Sciatic nerve (tissue), 2 donors: ENCODE results near the gene MREG. TPM values are rescaled to one million over a fixed set of nuclear protein-coding genes. Genes with fewer than 3 reads are reported as not detected.
"Not testable (repeated sequence)": the region's sequence is repeated elsewhere in the genome, so short reads cannot be mapped to it uniquely, and the experiment has no call there.

ENCODE experiments used
- ATAC-seq: fragments of 200-7000 bp; cut with Tn5 transposase; one replicate; pipeline ENCODE4 v1.9.1; 2020; ENCODE audit warnings: mild to moderate bottlenecking, moderate library complexity
- DNase-seq: peaks from one replicate; pipeline ENCODE4 v3.0.0-alpha.2; 2020; ENCODE audit warnings: low spot score
- intact Hi-C: fragments of 100-400 bp; cut with DNase I; formaldehyde crosslinking; loops from one replicate; pipeline ENCODE4 v1.14.2; 2022
- total RNA-seq: library from RNA; stranded (reverse); fragmentation: NEBNext Ultra II Directional; extraction: Animal tissue kit (Norgen Biotek cat#: 25700); gene quantifications from one replicate; pipeline ENCODE4 v1.2.1, GENCODE V29; 2021
- donor health status: DM: no; HTN: no; CAD: no.
- donor health status: DM: no; HTN: no; CAD: no.

Gene MREG
- total RNA-seq, 1 donor from 2014 or later: 5.9 TPM

DNA sequence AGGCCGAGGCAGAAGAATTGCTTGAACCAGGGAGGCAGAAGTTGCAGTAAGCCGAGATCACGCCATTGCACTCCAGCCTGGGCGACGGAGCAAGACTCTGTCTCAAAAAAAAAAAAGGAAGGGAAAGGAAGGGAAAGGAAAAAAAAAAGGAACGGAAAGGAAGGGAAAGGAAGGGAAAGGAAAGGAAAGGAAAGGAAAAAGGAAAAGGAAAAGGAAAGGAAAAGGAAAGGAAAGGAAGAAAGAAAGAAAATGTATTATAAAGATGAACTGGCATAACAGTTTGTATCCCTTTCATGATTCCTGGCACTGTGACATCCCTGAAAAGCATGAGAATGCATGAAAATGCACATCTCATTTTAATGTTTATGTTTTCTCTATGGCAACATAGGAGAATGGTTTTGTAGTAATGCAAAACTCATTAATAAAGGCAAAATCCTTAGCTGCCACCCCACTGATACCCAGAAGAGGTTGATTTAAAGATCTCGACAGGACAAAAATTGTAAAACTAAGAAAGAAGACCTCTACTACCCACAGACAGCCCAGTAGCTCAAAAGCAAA is 11.5 kb upstream of the MREG start:
- ATAC-seq (no peak), DNase-seq (no peak)
- intact Hi-C loops: no loop called here

DNA sequence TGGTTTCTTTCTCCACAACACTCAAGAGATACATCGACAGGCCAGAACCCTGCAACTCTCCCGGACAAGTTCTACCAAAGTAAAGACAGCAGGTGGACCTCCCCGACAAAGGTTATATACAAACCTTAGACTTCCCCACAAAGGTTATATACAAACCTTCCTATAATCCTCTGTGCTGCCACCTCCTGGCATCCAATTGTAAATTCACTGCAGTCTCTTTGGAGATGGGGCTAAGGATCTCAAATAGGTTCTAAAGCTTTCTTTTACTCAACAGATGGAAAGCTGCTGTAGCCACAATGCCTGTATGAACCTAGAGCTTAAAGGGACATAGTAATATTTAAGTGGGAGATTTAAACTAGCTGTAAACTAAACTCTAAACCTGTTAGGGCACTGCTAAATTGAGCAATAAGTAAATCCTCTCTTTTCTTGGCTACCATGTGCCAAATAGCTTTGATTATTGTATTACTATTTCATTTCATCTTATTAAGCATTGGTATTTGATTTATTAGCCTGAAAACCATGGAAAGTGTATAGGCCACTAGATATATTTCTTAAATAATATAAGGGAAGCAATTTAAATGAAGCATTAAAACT is 9.8 kb upstream of the MREG start:
- DNase-seq (no peak), ATAC-seq (no peak)
- intact Hi-C loops: no loop called here

DNA sequence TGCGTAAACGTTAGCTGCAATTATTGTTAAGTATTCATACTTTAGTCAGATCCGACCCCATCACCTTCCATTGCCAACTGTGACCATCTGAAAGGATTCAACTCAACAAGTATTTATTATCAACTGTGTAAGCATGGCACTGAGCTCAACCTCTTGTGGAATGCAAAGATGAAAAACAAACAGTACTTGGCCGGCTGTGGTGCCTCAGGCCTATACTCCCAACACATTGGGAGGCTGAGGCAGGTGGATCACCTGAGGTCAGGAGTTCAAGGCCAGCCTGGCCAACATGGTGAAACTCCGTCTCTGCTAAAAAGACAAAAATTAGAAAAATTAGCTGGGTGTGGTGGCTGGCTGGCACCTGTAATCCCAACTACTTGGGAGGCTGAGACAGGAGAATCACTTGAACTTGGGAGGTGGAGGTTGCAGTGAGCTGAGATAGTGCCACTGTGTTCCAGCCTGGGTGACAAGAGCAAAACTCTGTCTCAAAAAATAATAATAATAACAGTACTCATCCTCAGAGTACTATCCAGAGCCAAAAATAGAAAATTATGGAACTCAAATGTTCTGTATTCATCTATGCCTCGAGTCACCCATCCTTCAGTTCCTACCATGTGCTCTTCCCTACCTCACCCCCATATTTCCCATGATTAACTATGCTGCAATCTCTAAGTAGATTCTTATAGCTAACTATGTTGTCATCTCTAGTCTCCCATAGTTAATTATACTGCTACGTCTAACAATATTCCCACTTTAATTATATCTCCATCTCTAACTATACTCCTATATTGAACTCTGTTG is 8.6 kb upstream of the MREG start:
- DNase-seq (no peak), ATAC-seq (no peak)
- intact Hi-C loops: no loop called here

DNA sequence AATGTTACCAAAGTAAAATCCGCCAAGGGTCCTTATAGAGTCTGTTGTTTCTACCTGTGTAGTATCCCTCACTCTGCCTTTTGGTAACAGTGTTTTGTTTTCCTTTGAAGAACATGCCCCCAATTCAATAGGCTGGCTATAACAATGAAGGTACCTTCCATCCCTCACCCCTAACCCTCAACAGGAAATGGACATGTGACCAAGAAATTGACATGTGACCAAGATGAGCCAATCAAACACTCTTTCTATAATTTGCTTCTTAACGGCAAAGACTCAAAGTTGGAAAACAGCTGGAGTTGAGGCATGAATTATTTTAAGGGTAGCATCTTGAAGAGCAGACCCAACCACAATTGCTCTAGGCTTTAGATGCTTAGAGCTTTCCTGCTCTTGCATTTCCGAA is 5.4 kb upstream of the MREG start:
- intact Hi-C loops: no loop called here
- no peak for DNase-seq
- ATAC-seq: no peak

DNA sequence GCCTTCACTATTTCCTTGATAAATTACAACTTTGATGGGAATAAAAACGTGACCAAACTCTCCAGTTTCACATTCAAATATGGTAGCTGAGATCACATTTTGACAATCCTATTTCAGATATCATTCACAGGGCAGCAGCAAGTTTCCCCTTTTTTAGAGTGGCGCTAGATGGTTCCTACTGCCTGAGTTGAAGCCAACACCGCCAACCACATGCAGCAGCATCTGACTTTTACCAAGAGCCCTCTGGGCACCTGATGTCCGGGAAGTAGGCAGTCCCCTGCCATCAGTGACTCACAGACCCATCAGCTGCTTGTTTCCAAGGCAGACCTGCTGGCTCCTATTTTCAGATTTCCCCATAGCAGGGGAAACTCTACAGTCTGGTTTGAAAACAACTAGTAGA is 4.0 kb upstream of the MREG start:
- intact Hi-C loops: no loop called here
- no peak for DNase-seq
- ATAC-seq: no peak

DNA sequence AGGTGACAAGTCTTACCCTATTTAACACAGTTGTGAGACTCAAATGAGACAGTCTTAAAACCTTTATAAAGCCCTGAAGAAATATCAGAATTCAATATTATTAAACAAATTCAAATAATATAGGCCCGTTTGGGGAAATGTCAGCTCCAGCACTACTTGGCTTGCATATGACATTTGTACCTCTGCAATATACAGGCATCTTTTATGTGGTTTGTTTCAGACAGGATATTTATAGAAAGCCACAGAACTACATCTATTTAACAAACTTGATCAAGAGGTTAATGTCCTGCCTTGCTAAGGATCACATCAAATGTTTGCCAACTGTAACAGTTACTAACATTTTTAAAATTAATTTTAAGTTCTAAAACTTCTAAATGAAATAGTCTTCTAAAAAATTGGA is 3.2 kb upstream of the MREG start:
- ATAC-seq: no peak
- DNase-seq: no peak
- intact Hi-C loops: no loop called here

DNA sequence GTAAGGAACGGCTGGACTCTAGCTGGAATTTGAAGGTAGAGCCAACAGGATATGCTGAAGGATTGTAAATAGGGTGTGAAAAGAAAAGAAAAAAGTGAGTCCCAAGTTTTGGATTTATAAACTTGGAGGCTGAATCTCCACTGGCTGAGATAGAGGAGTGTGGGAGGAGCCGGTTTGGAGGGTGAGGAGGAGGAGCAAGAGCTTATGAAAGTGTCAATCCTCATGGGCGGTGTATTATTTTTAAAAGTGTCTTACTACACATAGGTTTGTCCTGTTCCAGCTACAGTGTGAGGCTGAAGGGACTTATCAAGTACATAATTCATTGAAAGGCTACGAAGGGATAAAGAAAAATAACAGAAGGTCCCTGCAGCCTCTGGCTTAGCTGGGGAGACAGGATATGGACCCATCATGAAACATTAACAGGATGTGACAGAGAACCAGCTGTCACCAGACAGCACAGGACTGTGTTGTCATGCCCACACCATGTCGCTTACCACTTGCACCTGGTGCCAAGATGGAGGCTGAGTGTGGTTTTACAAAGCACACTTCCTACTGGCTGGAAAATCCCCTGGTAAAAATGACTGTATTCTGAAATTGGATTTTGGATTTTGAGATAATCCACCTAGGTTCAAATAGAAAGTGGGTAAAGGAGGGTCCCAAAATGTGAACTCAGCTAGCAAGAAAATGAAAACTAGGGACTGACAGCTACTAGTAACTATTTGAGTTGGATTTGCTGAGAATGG is 2.5 kb upstream of the MREG start:
- ATAC-seq: no peak
- intact Hi-C loops: no loop called here
- no peak for DNase-seq

DNA sequence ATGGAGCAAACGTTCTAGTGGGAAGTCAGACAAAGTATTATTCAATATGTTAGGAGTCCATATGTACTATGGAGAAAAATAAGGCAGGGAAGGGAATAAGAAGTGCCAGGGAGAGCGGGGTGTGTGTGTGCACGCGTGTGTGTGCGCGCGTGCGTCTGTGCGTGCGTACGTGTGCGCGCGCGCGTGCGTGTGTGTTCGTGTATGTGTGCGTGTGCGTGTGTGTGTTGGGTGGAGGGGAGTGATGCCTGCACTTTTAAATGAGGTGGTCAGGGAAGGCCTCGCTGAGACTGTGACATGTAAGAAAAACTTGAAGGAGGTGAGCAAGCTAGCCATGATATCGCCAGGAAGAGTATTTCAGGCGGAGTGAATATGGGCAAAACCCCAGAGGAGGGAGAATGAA is 1.6 kb upstream of the MREG start:
- DNase-seq (no peak), ATAC-seq (no peak)
- intact Hi-C loops: no loop called here

DNA sequence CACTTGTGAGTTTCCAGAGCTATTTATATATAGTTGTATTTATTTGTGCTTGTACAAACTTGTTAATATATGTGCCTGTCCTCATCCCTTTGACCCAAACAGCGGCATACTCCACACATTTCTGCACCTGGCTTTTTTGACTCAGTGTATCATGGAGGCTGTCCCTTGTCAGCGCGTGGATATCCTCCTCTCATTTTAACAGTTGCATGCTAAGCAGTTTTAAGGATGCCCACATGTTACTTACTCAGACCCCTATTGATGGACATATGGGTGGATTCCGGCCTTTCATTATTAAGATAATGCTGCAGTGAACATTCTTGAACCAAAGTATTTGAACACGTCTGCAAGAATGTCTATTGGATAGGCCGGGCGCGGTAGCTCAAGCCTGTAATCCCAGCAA is 655 bp upstream of the MREG start:
- intact Hi-C loops: no loop called here
- ATAC-seq: no peak
- no peak for DNase-seq

DNA sequence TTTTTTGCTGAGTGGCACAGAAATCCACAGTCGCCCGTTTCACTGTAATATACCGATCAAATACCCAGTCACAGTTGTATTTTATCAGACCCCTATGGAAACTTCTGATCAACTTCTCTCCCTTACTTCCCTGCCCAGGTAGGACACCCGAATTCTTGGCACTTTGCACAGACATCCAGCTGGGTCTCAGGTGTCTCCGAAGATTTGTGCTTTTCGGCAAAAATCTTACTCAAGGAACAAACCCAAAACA is 596 bp downstream of the MREG start:
- DNase-seq (no peak), ATAC-seq (peak; percentile 20)
- intact Hi-C loops: no loop called here

DNA sequence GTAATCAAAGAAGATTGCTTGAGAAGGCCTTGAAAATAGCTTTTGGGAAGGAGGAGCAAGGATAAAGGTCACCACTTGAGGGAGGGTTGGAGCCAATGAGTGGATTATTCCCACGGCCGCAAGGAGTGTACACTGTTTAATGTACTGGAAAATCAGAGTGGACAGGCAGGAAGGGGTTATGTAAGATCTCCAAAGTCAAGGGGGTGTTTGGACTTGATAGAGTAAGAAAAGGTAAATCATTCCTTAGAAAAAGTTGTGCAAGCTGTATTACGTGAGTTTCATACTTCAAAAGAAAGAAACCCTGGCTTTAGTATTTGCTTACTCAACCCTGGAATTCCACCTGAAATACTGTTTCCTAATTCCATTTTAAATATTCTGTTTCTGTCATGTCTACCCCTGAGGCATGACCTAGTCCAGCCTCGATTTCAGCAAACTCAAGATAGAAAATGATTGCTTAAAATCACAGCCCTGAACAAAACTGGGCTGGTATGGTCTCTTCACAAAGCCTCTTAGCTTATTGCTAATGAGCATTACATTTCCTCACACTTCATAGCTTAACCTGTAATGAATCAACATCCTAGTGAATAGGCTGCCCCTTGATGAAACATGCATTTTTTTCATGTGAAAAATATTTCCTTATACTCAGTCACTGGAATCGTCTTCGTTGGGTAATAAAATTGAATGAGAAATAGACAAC is 1.1 kb downstream of the MREG start:
- ATAC-seq (peak; percentile 29), DNase-seq (no peak)
- intact Hi-C loops: no loop called here

DNA sequence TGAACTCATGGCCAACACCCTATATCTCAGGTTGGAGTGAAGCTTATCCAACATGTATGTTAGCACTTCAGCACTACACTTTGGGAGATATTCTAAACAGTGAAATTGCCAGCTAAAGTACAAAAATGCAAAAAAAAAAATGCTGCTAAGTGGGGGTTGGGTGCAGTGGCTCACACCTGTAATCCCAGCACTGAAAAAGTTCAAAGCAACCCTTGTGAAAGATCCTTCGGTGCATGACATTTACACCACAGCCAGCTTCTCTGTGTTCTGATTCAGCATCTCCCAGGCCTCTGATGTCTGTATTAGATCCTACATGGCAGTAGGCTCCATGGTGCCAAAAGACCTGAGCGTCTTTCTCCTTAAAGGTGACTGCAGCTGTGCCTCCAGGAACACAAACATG is 4.1 kb downstream of the MREG start:
- DNase-seq, ATAC-seq, intact Hi-C loops: not testable (repeated sequence)

DNA sequence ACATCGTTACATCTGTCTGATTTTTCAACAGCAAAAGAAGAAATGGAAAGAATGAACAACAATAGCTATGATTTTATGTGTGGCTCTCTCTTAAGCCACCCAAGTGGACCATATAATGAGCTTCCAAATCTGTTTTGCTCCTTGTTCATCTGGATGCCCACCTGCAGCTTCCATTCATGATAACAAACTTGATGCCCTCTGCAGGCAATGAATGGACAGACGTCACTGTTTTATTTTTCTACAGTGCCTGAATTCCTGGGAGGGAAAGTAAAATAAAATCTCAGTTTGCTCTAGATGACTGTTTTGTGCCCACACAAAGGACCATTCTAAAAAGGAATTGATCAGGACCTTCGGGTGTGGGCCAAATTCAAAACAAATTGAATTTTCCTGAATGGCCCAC is 5.0 kb downstream of the MREG start:
- ATAC-seq: no peak
- DNase-seq: no peak
- intact Hi-C loops: no loop called here

DNA sequence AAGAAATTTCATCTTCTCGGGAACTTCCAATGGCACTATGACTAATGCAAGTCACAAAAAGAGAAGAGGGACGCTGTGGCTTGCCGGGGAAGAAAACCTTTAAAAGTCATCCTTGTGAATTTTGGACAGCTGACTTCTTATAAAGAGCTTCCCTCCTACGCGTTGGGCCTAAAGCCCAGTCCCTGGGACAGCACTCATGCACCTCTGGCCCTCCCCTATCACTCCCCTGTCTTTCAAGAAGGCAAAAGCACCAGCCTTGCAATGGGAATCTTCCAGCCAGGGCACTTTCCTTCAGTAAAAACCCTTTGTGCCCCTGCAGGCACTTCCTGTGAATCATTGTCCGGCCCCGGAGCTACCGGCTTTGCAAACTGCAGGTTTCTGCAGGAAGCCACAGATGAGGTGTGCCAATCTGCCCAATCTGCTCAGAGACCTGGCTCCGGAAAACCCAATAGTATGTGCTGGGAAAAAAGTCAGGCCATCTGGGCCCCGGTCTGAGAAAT is 7.1 kb downstream of the MREG start:
- intact Hi-C loops: no loop called here
- DNase-seq (no peak), ATAC-seq (peak; percentile 51)

DNA sequence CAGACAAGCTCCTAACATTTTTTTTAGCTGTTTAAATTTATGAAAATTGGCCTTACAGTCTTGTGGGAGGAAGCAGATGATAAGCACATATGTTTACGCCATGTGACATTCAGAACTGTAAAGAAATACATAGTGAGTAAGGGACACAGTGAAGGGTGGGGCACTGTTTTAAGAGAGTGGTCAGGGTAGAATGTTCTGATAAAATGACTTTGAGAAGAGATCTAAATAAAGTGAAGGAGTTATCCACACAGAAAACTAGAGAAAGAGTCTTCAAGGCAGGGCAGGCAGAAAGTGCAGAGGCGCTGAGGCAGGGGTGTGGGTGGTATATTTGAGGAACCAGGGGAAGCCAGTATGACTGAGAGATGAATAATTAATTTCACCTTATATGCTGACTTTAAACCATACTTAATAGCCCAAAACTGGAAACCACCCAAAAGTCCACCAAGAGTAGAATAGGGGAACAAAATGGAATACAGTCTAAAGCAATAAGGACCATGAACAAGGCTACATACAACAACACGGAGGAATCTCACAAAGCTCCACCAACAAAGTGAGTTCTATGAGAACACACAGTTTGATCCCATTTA is 8.6 kb downstream of the MREG start:
- intact Hi-C loops: no loop called here

DNA sequence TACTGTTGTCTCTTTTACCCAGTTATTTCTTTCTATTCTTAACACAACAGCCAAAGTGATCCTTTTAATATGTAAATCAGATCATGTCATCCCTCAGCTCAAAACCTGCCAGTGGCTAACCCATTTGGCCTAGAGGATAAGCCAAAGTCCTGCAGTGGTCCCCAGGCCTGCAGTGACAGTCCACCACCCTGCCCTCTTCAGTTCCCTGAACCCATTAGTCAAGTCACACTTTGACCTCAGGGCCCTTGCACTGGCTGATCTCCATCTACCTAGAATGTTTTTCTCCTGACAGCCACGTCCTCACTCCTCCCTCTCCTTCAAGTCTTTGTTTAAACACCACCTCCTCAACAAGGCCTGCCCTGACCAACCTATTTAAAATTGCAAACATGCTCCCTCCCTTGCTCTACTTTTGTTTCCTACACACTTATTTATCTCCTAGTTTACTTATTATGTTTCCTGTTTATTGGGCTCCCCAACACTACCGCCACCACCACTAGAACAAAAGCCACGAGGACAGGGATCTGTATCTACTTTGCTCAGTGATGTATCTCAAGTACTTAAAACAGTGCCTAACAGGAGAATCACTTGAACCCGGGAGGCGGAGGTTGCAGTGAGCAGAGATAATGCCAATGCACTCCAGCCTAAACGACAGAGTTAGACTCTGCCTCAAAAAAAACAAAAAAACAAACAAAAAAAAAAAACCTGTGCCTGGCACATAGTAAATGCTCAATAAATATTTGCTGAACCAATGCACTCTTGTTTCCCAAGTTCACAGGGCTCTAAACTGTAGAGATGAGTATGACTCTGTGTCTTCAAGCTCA is 9.3 kb downstream of the MREG start:
- ATAC-seq (no peak), DNase-seq (no peak)
- intact Hi-C loops: no loop called here

More for the DNA sequence above, 8.6 kb downstream of the MREG start:
- DNase-seq (no peak), ATAC-seq (no peak)

DNA sequence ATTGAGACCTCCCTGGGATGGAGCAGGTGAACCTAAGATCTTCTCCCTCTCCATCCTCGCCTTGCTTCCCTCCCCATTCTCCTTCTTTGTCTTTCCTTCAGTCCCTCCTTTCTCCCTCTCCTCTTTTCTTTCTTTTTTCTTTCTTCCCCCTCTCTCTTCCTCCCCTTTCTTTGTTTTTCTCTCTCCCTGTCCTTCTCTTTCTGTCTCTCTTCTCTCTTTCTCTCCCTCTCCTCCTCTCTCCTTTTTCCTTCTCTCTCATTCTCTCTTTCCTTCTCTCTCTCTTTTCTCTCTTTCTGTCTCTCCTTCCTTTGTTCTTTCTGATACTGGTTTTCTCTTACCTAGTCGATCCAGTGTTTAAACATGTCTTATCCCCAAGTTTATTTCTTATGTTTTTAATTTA is 10.7 kb downstream of the MREG start:
- ATAC-seq: no peak
- intact Hi-C loops: no loop called here
- DNase-seq: no peak

DNA sequence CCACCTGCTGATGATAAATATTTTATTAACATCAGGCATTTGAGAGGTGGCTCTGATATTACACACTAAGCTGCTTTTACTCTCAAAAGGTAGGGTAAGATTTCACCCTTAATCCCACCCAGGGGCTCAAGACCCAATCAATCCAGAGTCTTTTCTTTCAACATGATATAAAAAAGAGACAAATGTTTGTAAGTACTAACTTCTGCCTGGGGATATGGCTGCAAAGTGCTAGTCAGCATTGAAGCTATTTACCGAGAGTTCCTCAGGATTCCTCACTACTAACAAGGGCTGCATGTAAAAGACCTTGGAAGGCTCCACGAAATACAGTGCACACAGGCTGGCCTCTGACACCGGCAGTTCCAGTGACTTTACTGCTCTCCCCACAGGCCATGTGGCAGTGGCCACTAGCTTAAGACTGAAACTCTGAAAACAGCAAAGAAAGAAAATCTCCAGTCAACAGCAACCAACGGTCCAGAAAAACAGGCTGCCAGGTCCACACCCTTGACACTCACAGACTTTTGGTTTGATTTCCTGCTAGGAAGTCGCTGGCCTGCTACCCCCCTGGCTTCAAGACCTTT is 11.2 kb downstream of the MREG start:
- ATAC-seq: peak; percentile 37
- intact Hi-C loops: no loop called here

More for the DNA sequence above, 11.2 kb downstream of the MREG start:
- DNase-seq: no peak
